KMS-11 (cell line): ENCODE measurements around the gene LZIC.

Experiments
- H2AFZ ChIP-seq: fragments of 200-600 bp; sonication (generic); 2 replicates; pipeline ENCODE4 v1.6.1; 2016; ENCODE audit warnings: antibody characterized with exemption, mixed run types, low read depth
- H3K27ac ChIP-seq: fragments of 200-600 bp; sonication (generic); 2 replicates; pipeline ENCODE4 v1.6.1; 2016; ENCODE audit warnings: mild to moderate bottlenecking, mixed run types
- H3K27me3 ChIP-seq: fragments of 200-600 bp; sonication (generic); 2 replicates; pipeline ENCODE4 v1.6.1; 2017; ENCODE audit warnings: mild to moderate bottlenecking, low read depth, mixed run types, moderate library complexity; ENCODE audit not compliant: insufficient read depth
- H3K36me3 ChIP-seq: fragments of 200-600 bp; sonication (generic); 2 replicates; pipeline ENCODE4 v1.6.1; 2017; ENCODE audit warnings: mild to moderate bottlenecking, mixed run types; ENCODE audit not compliant: insufficient read depth
- H3K4me1 ChIP-seq: fragments of 200-600 bp; sonication (generic); 2 replicates; pipeline ENCODE4 v1.6.1; 2016; ENCODE audit warnings: mild to moderate bottlenecking, low read depth, mixed run types; ENCODE audit not compliant: poor library complexity, severe bottlenecking
- H3K4me2 ChIP-seq: fragments of 200-600 bp; sonication (generic); 2 replicates; pipeline ENCODE4 v1.7.0; 2016; ENCODE audit warnings: mild to moderate bottlenecking, mixed run types
- H3K4me3 ChIP-seq: fragments of 200-600 bp; sonication (generic); IDR thresholded peaks from 2 replicates; pipeline ENCODE4 v1.6.1; 2017; ENCODE audit warnings: low read depth, low read length, mixed read lengths; ENCODE audit not compliant: insufficient read depth
- H3K79me2 ChIP-seq: fragments of 200-600 bp; sonication (generic); 2 replicates; pipeline ENCODE4 v1.6.1; 2016; ENCODE audit warnings: low read depth, mixed run types; ENCODE audit not compliant: insufficient read depth
- H3K9ac ChIP-seq: fragments of 200-600 bp; sonication (generic); 2 replicates; pipeline ENCODE4 v1.6.1; 2016; ENCODE audit warnings: mild to moderate bottlenecking, mixed run types
- H4K20me1 ChIP-seq: fragments of 200-600 bp; sonication (generic); 2 replicates; pipeline ENCODE4 v1.6.1; 2016; ENCODE audit warnings: mild to moderate bottlenecking, mixed run types; ENCODE audit not compliant: insufficient read depth
- TF ChIP-seq, protein P1 (sequence below): fragments of 200-600 bp; sonication (generic); conservative IDR thresholded peaks from 2 replicates; pipeline ENCODE4 v1.6.1; 2017; ENCODE audit warnings: low read depth, mild to moderate bottlenecking, antibody characterized with exemption, low read length, moderate library complexity, mixed read lengths

Gene LZIC

DNA sequence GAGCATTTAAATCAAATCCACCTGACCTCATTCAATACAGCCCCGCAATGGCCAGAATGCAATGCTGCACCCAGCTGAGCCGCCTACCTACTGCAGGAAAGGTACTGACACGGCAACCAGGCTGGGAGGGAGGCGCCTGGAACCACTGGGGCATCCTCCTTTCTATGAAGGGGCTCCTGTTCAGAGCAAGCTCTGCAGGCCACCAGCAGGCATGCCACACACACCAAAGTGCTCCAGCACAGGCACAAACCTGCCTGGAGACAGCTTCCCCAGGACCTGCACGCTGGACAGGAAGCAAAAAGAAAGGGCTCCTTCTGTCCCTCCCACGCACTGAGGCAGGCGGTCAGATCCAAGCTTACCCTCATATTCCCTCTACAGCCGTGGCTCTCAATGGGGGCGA is 54.3 kb downstream of the LZIC start:
- Histone ChIP-seq H3K4me2 (no peak overlapping the region), H2AFZ (no peak overlapping the region), H3K27me3 (no peaks in the 10 kb centered on the region), H3K4me1 (no peaks in the 10 kb centered on the region), H3K4me3 (no peak overlapping the region), H3K79me2 (no peaks in the 10 kb centered on the region), H3K9ac (no peak overlapping the region), H3K36me3 (no peaks in the 10 kb centered on the region), H3K27ac (no peak overlapping the region), H4K20me1 (no peaks in the 10 kb centered on the region)
- TF ChIP-seq, protein P1, sequence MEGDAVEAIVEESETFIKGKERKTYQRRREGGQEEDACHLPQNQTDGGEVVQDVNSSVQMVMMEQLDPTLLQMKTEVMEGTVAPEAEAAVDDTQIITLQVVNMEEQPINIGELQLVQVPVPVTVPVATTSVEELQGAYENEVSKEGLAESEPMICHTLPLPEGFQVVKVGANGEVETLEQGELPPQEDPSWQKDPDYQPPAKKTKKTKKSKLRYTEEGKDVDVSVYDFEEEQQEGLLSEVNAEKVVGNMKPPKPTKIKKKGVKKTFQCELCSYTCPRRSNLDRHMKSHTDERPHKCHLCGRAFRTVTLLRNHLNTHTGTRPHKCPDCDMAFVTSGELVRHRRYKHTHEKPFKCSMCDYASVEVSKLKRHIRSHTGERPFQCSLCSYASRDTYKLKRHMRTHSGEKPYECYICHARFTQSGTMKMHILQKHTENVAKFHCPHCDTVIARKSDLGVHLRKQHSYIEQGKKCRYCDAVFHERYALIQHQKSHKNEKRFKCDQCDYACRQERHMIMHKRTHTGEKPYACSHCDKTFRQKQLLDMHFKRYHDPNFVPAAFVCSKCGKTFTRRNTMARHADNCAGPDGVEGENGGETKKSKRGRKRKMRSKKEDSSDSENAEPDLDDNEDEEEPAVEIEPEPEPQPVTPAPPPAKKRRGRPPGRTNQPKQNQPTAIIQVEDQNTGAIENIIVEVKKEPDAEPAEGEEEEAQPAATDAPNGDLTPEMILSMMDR, result no peak

DNA sequence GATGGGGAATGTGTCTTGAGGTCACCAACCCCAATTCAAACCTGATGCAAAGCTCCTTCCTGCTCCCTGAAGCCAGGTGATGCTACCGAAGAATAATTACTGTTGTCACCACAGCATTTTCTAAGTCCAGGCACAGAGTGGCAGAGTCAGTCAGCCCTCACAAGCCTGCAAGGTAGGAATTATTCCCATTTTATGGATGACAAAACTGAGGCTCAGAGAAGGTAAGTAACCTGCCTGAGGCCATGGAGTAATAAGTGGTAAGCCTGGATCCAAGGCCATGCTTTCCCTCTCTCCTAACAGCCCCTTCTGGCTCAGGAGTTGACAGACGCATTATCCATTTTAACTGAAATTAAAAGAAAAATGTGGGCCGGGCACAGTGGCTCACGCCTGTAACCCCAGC is 56.1 kb downstream of the LZIC start:
- Histone ChIP-seq H3K36me3 (no peaks in the 10 kb centered on the region), H3K4me2 (no peak overlapping the region), H3K4me1 (no peaks in the 10 kb centered on the region), H3K27ac (no peak overlapping the region), H3K79me2 (no peaks in the 10 kb centered on the region), H3K4me3 (no peak overlapping the region), H3K27me3 (no peaks in the 10 kb centered on the region), H4K20me1 (no peaks in the 10 kb centered on the region), H2AFZ (no peak overlapping the region), H3K9ac (no peak overlapping the region)
- TF ChIP-seq, protein P1, result no peak

DNA sequence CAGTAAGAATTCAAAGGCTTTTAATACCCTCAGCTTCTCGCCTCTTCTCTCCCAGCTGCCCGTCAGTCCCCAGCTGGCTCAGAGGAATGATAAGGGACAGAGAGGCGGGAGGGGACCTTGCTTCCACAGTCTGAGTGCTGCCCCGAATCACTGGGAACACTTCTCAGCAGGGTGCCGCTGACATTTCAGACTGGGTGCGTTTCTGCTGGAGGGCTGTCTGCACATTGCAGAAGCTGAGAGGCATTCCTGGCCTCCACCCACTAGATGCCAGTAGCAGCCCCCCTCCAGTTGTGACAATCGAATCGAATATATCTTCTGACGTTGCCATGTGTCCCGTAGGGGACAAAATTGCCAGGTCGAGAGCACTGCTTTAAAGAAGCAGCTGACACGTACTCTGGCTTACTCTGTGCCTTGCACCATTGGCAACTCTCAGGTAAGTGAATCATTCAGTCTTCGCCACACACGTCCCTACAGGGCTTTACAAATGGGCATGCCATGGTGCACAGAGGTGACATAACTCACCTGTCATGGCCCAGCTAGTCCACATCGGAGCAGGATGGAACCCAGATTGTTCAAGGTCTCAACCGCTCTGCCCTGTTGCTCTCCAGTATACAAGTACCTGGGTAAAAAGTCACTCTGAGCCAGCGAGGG is 57.0 kb downstream of the LZIC start:
- no peaks in the 10 kb centered on the region for H3K36me3 ChIP-seq
- H4K20me1 ChIP-seq, result no peaks in the 10 kb centered on the region
- no peaks in the 10 kb centered on the region for H3K4me1 ChIP-seq
- H3K27ac ChIP-seq, result no peak overlapping the region
- H3K9ac ChIP-seq, result no peak overlapping the region
- TF ChIP-seq, protein P1, result no peak
- H3K4me3 ChIP-seq, result no peak overlapping the region
- H3K79me2 ChIP-seq, result no peaks in the 10 kb centered on the region
- no peak overlapping the region for H3K4me2 ChIP-seq
- no peaks in the 10 kb centered on the region for H3K27me3 ChIP-seq
- H2AFZ ChIP-seq, result no peak overlapping the region

DNA sequence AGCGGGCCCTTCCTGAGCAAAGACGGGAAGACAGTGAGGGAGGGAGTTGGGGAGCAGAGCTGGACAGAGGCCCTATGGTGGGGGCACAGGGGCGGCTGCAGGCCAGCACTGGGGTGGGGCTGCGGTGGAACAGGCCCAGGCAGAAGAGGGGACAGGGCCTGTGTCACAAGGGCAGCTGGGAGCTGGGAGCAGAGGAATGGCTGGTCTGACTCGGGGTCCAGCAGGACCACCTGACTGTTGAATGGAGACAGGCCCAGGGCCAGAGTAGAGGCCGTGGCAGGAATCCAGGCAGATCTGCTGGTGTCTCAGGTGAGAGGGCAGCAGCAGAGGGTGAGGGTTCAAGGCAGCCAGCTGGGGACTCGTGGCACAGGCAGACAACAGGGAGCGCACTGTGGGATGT is 58.4 kb downstream of the LZIC start:
- no peak overlapping the region for H3K9ac ChIP-seq
- no peaks in the 10 kb centered on the region for H3K4me1 ChIP-seq

More for the DNA sequence above, 58.4 kb downstream of the LZIC start:
- Histone ChIP-seq H3K27ac (no peak overlapping the region), H2AFZ (no peak overlapping the region), H3K4me3 (no peak overlapping the region), H3K79me2 (no peaks in the 10 kb centered on the region), H4K20me1 (no peaks in the 10 kb centered on the region), H3K27me3 (no peaks in the 10 kb centered on the region), H3K4me2 (no peak overlapping the region), H3K36me3 (no peaks in the 10 kb centered on the region)
- TF ChIP-seq, protein P1, result no peak
